Measurements from ENCODE around the gene SAMD4B.

DNA sequence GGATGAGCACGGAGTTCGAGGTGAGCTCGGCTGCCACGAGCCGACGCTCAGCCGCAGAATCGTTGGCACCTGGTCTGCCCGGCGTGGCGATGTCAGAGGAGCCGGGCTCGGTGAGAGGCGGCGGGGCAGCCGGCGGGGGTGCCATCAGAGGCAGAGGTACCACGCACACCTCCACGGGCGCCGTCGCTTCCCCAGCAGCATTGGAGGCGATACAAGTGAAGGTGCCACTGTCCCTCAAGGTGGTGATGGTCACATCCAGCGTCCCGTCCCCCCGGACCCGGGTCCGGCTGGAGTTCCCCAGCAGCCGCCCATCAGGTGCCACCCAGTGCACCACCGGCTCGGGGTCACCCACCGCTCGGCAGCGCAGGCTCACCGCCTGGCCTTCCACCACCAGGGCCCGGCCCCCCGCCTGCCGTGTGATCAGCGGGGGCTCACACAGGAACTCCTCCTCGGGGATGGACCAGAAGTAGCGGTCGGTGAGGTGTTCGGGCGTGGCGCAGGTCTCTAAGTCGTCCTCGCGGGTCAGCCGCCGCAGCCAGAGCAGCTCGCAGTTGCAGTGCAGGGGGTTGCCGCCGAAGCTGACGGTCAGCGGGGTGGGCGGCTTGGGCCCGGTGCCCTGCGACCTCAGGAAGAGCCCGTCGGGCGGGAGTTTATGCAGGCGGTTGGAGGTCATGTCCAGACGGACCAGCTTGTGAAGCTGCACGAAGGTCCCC lies 28.0 kb upstream of the SAMD4B start:
- TF ChIP-seq EZH2 (IDR thresholded peaks at IDR 0.05; ENCODE audit: borderline replicate concordance, low read length), result no peak
- TF ChIP-seq, protein P1, sequence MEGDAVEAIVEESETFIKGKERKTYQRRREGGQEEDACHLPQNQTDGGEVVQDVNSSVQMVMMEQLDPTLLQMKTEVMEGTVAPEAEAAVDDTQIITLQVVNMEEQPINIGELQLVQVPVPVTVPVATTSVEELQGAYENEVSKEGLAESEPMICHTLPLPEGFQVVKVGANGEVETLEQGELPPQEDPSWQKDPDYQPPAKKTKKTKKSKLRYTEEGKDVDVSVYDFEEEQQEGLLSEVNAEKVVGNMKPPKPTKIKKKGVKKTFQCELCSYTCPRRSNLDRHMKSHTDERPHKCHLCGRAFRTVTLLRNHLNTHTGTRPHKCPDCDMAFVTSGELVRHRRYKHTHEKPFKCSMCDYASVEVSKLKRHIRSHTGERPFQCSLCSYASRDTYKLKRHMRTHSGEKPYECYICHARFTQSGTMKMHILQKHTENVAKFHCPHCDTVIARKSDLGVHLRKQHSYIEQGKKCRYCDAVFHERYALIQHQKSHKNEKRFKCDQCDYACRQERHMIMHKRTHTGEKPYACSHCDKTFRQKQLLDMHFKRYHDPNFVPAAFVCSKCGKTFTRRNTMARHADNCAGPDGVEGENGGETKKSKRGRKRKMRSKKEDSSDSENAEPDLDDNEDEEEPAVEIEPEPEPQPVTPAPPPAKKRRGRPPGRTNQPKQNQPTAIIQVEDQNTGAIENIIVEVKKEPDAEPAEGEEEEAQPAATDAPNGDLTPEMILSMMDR (IDR thresholded peaks at IDR 0.05; ENCODE audit: low read length), result no peak
